NCI-H510A treated with DMSO at 0.1 percent for 48 hours (cell line): ENCODE measurements around the gene KRTAP5-2.
"Not testable (repeated sequence)": the region's sequence is repeated elsewhere in the genome, so short reads cannot be mapped to it uniquely, and the experiment has no call there.

Source experiments
- DNase-seq: peaks from one replicate; lab custom pipeline; 2025; lab: John Stamatoyannopoulos, UW

Gene KRTAP5-2

GRCh38 chr11:1597994-1598380 is at the start of gene KRTAP5-2:
KRTAP5-2 (minus strand) TSS chr11:1598294; CDS start chr11:1598250, 44 bp downstream.
- DNase-seq: no peak

- not testable (repeated sequence) for DNase-seq
These were observed 48.4 kb upstream of the KRTAP5-2 start for GRCh38 chr11:1646540-1646939.

- DNase-seq: no peak
These were observed 47.3 kb upstream of the KRTAP5-2 start for GRCh38 chr11:1645357-1645821.

- DNase-seq: no peak
These were observed 46.7 kb upstream of the KRTAP5-2 start for GRCh38 chr11:1644601-1645356.

GRCh38 chr11:1643146-1643690 is 45.1 kb upstream of the KRTAP5-2 start:
- no peak for DNase-seq

GRCh38 chr11:1642288-1643145 is 44.4 kb upstream of the KRTAP5-2 start:
- no peak for DNase-seq

- DNase-seq: no peak
These were observed 43.0 kb upstream of the KRTAP5-2 start for GRCh38 chr11:1641096-1641495.

GRCh38 chr11:1640076-1640946 is 42.2 kb upstream of the KRTAP5-2 start:
- no peak for DNase-seq

- DNase-seq: no peak
These were observed 41.6 kb upstream of the KRTAP5-2 start for GRCh38 chr11:1639666-1640065.

- no peak for DNase-seq
These were observed 41.1 kb upstream of the KRTAP5-2 start for GRCh38 chr11:1639102-1639620.

- no peak for DNase-seq
These were observed 40.2 kb upstream of the KRTAP5-2 start for GRCh38 chr11:1638344-1638743.

- DNase-seq: no peak
These were observed 39.5 kb upstream of the KRTAP5-2 start for GRCh38 chr11:1637628-1638027.

GRCh38 chr11:1636291-1636950 is 38.3 kb upstream of the KRTAP5-2 start:
- no peak for DNase-seq

GRCh38 chr11:1633864-1634263 is 35.8 kb upstream of the KRTAP5-2 start:
- DNase-seq: no peak

- no peak for DNase-seq
These were observed 34.1 kb upstream of the KRTAP5-2 start for GRCh38 chr11:1632053-1632714.

- no peak for DNase-seq
These were observed 33.0 kb upstream of the KRTAP5-2 start for GRCh38 chr11:1631066-1631568.

- no peak for DNase-seq
These were observed 32.2 kb upstream of the KRTAP5-2 start for GRCh38 chr11:1630271-1630670.

- no peak for DNase-seq
These were observed 31.5 kb upstream of the KRTAP5-2 start, which contains the start of gene KRTAP5-5 for GRCh38 chr11:1629326-1630185. KRTAP5-5 (plus strand) TSS chr11:1629775; CDS start chr11:1629841, 66 bp downstream.
